Activated CD4-positive, alpha-beta T cell treated with anti-CD3 and anti-CD28 coated beads for 36 hours (primary cell): ENCODE data around the gene KDM3B. TPM values are rescaled to one million over a fixed set of nuclear protein-coding genes. Genes with fewer than 3 reads are reported as not detected.

Source experiments
- ATAC-seq: fragments of 200-7000 bp; cut with Tn5 transposase; one replicate; pipeline ENCODE4 v1.10.0; 2021; ENCODE audit warnings: mild to moderate bottlenecking, moderate library complexity
- CTCF ChIA-PET: fragments of 350-600 bp; sonication (Branson Sonifier 250); formaldehyde crosslinking; loops from one replicate; lab custom pipeline; 2021; ENCODE audit warnings: antibody characterized with exemption; lab: Charles Lee
- POLR2A ChIA-PET: fragments of 350-600 bp; sonication (Branson Sonifier 250); formaldehyde crosslinking; loops from one replicate; lab custom pipeline; 2021; ENCODE audit warnings: antibody characterized with exemption, inconsistent platforms; lab: Charles Lee
- DNase-seq: peaks from one replicate; pipeline ENCODE4 v3.0.0-alpha.2; 2020
- H3K27ac Mint-ChIP-seq: one replicate; pipeline ENCODE4 v1.8.0; 2021; ENCODE audit warnings: mixed read lengths
- H3K27me3 Mint-ChIP-seq: one replicate; pipeline ENCODE4 v1.8.0; 2021; ENCODE audit warnings: mixed read lengths
- H3K36me3 Mint-ChIP-seq: one replicate; pipeline ENCODE4 v1.8.0; 2021; ENCODE audit warnings: low read depth, mixed read lengths
- H3K4me1 Mint-ChIP-seq: one replicate; pipeline ENCODE4 v1.8.0; 2021; ENCODE audit warnings: mixed read lengths
- H3K4me3 Mint-ChIP-seq: one replicate; pipeline ENCODE4 v1.8.0; 2021; ENCODE audit warnings: mild to moderate bottlenecking, moderate library complexity, mixed read lengths
- H3K9me3 Mint-ChIP-seq: one replicate; pipeline ENCODE4 v1.8.0; 2021; ENCODE audit warnings: low read depth, mixed read lengths
- intact Hi-C, 2 experiments: fragments of 100-400 bp; cut with DNase I in 1 of 2; cut with micrococcal nuclease in 1 of 2; formaldehyde crosslinking; loops; one replicate each; pipeline versions ENCODE4 v1.14.2 to v1.15.1; 2022 to 2024; cut with DNase I, micrococcal nuclease
- total RNA-seq, 2 experiments: library from RNA; stranded (reverse); gene quantifications; one replicate each; pipeline ENCODE4 v1.2.3, GENCODE V29; 2021

KDM3B gene
- total RNA-seq, 2 experiments from 2014 or later: 39.0 to 40.9 TPM

DNA sequence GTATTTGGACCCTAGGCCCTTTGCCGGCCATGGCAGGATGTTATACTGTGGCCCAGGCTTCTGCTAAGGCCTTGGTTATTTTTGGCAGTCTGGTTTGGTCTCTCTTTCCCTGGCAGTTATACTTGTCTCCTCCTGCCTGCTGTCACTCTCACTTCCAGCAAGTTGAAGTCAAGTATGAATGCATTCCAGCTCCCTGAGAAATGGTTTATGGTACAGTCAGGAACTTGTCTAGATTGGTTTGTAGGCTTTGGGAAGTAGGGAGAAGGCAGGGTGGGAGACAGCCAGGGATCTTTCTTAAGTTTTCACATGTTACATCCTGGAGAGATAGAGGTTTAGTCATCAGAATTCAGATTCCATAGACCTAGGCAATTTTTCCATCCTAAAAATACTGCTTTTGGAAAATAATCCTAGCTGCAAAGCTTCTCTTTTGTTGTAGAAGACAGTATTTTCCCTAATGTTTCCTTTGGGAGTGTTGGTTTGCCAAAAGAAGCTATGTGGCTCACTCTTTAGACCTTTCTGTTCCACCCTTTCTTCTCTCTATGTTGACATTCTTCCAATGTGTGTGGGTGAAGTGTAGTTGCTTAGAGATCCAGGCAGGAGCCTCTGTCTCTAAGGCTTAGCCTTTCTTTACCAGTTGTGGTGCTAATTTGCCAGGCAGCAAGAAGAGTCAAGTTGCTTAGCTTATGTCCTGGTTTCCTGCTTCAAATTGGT, 2.5 kb upstream of the KDM3B start:
- Mint-ChIP-seq H3K36me3 (peaks cover 40% of the 10 kb centered on the region), H3K27ac (peak overlapping the region; percentile 44)

DNA sequence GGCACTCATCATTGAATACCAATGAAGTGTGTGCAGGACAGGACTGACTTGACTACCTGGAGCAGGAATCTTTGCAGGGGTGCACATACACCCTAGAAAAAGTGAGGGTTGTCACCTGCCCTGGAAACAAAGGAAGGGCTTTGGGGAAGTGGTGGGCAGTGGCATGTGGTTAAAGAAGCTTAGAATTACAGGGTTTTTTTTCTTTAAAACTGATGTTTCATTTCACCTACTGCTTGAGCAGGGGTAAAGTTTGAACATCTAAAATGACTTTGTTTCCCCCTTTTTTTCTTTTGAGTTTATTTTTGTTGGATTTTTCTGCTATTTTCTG, 2.0 kb upstream of the KDM3B start:
- DNase-seq (no peak), ATAC-seq (no peak)
- intact Hi-C loops: loop anchor here in 1 of 2 experiments (5.0 to 10.0 kb wide), 3 partner anchors 844 to 1764 kb away; partner anchors contain the start of genes MATR3, PURA and SIL1
- Mint-ChIP-seq H3K27ac (peak overlapping the region; percentile 44), H3K4me3 (no peak overlapping the region), H3K4me1 (peaks cover 33% of the 10 kb centered on the region), H3K9me3 (peaks cover 10% of the 10 kb centered on the region), H3K27me3 (no peaks in the 10 kb centered on the region), H3K36me3 (peaks cover 35% of the 10 kb centered on the region)
- ChIA-PET POLR2A (interaction anchor here (0.6 to 1.9 kb wide), 2 partner anchors 12 to 28 kb away, joined by 7 to 16 read pairs; partner anchors contain the start of gene FAM53C), CTCF (interaction anchor here (0.7 to 9.0 kb wide), 2 partner anchors 13 to 38 kb away, joined by 3 to 308 read pairs; partner anchors contain the start of genes CDC25C and FAM53C)

More for the DNA sequence above, 2.5 kb upstream of the KDM3B start:
- peaks cover 10% of the 10 kb centered on the region for H3K9me3 Mint-ChIP-seq
- no peak overlapping the region for H3K4me3 Mint-ChIP-seq
- CTCF ChIA-PET: interaction anchor here (0.6 to 9.0 kb wide), 5 partner anchors 8 to 182 kb away, joined by 3 to 308 read pairs (median 3); partner anchors contain the start of genes CDC23, CDC25C and FAM53C
- H3K4me1 Mint-ChIP-seq: peaks cover 28% of the 10 kb centered on the region
- POLR2A ChIA-PET: interaction anchor here (0.6 to 1.9 kb wide), 3 partner anchors 11 to 135 kb away, joined by 3 to 16 read pairs (median 7); partner anchors contain the start of gene FAM53C
- ATAC-seq (no peak), DNase-seq (no peak)
- intact Hi-C loops: loop anchor here in 1 of 2 experiments (5.0 to 10.0 kb wide), 3 partner anchors 845 to 1765 kb away; partner anchors contain the start of genes MATR3, PURA and SIL1
- H3K27me3 Mint-ChIP-seq: no peaks in the 10 kb centered on the region

DNA sequence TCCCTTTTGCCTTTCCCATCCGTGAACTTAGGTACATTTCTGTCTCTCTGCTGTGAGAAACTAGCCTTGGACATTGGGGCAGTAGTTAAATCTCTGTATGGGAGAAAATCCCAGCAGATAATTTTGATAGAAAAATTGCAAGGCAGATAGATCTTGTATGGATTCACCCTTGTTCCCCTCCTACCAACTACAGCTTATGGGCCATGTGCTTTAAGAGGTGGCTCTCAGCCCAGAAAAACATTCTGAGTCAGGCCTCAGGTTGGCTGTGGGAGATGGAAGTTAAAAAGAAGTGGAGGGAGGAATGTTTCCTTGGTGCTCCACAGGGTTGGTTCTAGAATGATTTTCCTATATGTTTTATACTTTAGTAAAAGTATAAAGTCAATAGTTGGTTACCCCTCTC, 1.4 kb upstream of the KDM3B start:
- ChIA-PET CTCF (interaction anchor here (0.7 to 9.0 kb wide), 4 partner anchors 13 to 172 kb away, joined by 3 to 308 read pairs (median 18); partner anchors contain the start of genes BRD8, CDC25C, FAM53C and KIF20A), POLR2A (interaction anchor here (1.9 kb wide), 2 partner anchors 12 to 19 kb away, joined by 15 to 16 read pairs; partner anchors contain the start of genes CDC25C and FAM53C)
- Mint-ChIP-seq H3K4me1 (peaks cover 36% of the 10 kb centered on the region), H3K4me3 (no peak overlapping the region), H3K9me3 (peaks cover 10% of the 10 kb centered on the region), H3K27ac (peak overlapping the region; percentile 44), H3K27me3 (no peaks in the 10 kb centered on the region), H3K36me3 (peaks cover 30% of the 10 kb centered on the region)
- intact Hi-C loops: loop anchor here in 1 of 2 experiments (5.0 to 10.0 kb wide), 3 partner anchors 844 to 1764 kb away; partner anchors contain the start of genes MATR3, PURA and SIL1
- no peak for ATAC-seq
- no peak for DNase-seq

DNA sequence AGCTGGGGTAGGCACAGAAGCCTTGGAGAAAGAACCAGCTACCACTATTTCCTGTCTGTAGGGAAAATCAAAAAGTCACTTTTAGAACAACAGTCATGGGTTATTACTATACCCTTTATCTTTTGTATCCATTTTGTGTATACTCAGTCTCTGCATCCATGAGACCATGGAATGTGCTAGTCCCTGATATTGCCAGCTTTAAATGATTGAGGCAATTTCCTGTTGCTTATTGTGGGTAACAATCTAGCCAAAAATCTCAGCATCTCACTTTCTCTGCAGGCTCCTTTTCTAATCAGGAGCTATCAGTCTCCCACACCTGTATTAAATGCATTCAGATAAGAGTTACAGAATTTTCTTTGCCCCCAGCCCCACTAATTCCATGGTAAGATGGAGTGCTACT, 968 bp upstream of the KDM3B start:
- CTCF ChIA-PET: interaction anchor here (0.6 to 9.0 kb wide), 20 partner anchors 14 to 846 kb away, joined by 3 to 308 read pairs (median 4); partner anchors contain the start of genes BRD8, CDC23, CDC25C and ETF1
- Mint-ChIP-seq H3K9me3 (peaks cover 10% of the 10 kb centered on the region), H3K27me3 (no peaks in the 10 kb centered on the region), H3K4me3 (no peak overlapping the region), H3K27ac (no peak overlapping the region), H3K4me1 (peaks cover 41% of the 10 kb centered on the region), H3K36me3 (peaks cover 27% of the 10 kb centered on the region)
- POLR2A ChIA-PET: interaction anchor here (0.9 to 3.3 kb wide), 6 partner anchors 11 to 192 kb away, joined by 4 to 73 read pairs (median 10); partner anchors contain the start of genes CDC25C, ETF1, FAM53C and KIF20A
- DNase-seq: no peak
- no peak for ATAC-seq
- intact Hi-C loops: loop anchor here in 1 of 2 experiments (5.0 to 10.0 kb wide), 3 partner anchors 843 to 1763 kb away; partner anchors contain the start of genes MATR3, PURA and SIL1

DNA sequence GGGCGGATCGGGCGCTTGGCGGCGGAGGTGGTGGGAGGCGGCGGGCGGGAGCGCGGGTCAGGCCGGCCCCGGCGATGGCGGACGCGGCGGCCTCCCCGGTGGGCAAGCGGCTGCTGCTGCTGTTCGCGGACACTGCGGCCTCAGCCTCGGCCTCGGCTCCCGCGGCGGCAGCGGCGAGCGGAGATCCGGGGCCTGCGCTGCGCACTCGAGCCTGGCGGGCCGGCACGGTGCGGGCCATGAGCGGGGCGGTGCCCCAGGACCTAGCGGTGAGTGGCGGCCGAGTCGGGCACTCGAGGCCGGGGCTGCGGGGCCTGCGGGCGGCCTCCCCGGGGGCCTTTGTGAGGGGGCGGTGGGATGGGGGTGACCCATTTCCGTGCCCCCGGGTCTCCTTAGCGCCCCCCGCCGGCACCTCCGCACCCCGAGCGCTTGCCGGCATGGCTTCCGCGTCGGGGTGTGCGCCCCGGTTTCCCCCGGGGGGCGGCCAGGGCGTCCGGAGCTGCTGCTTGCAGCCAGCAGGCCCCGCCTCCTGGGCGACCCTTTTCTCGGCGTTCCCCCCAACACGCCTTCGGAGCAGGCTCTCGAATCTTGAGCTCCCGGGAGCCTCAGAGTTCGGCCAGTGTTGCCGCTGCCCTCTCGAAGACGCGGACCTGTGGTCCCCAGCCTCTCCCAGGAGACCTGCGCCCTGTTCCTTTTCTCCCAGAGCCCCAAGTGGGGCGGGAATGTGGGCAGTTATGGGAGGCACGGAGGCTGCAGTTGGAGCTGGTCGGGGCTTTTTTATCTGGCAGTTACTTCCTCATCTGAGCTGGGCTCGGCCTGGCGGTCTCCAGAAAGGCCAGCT, 456 bp downstream of the KDM3B start:
- H3K4me1 Mint-ChIP-seq: peaks cover 44% of the 10 kb centered on the region
- H3K27me3 Mint-ChIP-seq: no peaks in the 10 kb centered on the region
- intact Hi-C loops: loop anchor here (1.0 to 10.0 kb wide), 13 partner anchors 14 to 1762 kb away; partner anchors contain the start of genes FAM53C (in 2 of the 2), BRD8 (in 1 of the 2), CDC23 (in 1 of the 2) and CDC25C (in 1 of the 2)
- peak; percentile 45 for ATAC-seq
- DNase-seq: peak; percentile 84
- peaks cover 10% of the 10 kb centered on the region for H3K9me3 Mint-ChIP-seq
- H3K36me3 Mint-ChIP-seq: peaks cover 17% of the 10 kb centered on the region
- H3K4me3 Mint-ChIP-seq: peak overlapping the region; percentile 99
- CTCF ChIA-PET: interaction anchor here (0.5 to 9.0 kb wide), 34 partner anchors 14 to 736 kb away, joined by 3 to 308 read pairs (median 4); partner anchors contain the start of genes BRD8, CDC23, CDC25C and ETF1
- H3K27ac Mint-ChIP-seq: peak overlapping the region; percentile 96
- POLR2A ChIA-PET: interaction anchor here (0.6 to 3.3 kb wide), 11 partner anchors 12 to 482 kb away, joined by 3 to 73 read pairs (median 8); partner anchors contain the start of genes CDC23, CDC25C, EGR1 and ETF1

DNA sequence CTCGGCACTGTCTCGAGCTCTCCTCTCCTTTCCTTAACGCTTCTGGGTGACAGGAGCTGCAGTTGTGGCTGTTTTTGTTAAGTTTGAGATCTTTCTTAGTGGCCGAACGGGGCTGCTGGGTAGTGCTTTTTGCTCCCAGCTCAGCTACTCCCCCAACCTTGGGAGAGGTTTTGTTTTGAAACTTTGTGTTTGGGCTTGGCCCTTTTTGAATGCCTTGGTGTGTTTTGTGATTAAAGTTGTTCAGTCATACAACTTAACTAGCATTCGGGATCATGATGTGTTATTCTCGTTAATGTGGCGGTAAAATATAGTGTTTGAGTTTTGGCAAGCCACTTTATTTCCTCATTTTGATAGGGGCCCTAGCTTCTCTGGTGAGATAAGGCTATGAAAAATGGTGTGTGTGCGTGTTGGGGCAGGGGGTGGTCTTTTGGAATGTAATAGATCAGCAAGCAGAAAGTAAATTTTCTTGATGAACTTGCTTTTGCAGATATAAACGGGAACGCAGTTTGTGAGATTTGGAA, 1.1 kb downstream of the KDM3B start:
- H3K27me3 Mint-ChIP-seq: no peaks in the 10 kb centered on the region
- peak overlapping the region; percentile 99 for H3K4me3 Mint-ChIP-seq
- DNase-seq: no peak
- intact Hi-C loops: loop anchor here (2.0 to 10.0 kb wide), 9 partner anchors 15 to 1761 kb away; partner anchors contain the start of genes BRD8 (in 1 of the 2), FAM13B (in 1 of the 2), FAM53C (in 1 of the 2) and HSPA9 (in 1 of the 2)
- H3K27ac Mint-ChIP-seq: peak overlapping the region; percentile 96
- peaks cover 10% of the 10 kb centered on the region for H3K9me3 Mint-ChIP-seq
- POLR2A ChIA-PET: interaction anchor here (0.7 to 3.3 kb wide), 6 partner anchors 15 to 190 kb away, joined by 3 to 73 read pairs (median 12); partner anchors contain the start of genes CDC23, CDC25C, ETF1 and FAM53C
- H3K4me1 Mint-ChIP-seq: peaks cover 44% of the 10 kb centered on the region
- CTCF ChIA-PET: interaction anchor here (0.5 to 9.0 kb wide), 20 partner anchors 13 to 735 kb away, joined by 3 to 308 read pairs (median 4); partner anchors contain the start of genes BRD8, CDC23, CDC25C and FAM53C
- H3K36me3 Mint-ChIP-seq: peaks cover 15% of the 10 kb centered on the region
- no peak for ATAC-seq

DNA sequence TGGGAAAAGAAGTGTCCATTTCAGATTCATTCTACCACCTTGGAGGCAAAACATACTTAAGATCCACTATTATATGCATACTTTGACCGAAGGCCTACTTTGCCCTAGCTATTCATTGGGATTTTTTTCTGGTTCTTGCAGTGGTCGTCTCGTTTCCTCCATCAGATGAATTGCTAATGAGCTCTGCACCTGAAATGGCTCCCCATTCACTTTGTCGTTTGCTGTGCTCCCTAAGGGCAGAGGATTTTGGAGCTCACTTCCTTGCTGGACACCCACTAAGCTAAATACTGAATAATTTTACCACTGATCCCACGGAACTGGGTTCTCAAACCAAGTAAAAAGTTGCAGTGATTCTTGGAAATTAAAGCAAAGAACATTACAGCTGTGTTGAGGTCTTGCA, 1.9 kb downstream of the KDM3B start:
- H3K27ac Mint-ChIP-seq: peak overlapping the region; percentile 96
- peak overlapping the region; percentile 99 for H3K4me3 Mint-ChIP-seq
- POLR2A ChIA-PET: interaction anchor here (0.7 to 3.3 kb wide), 9 partner anchors 15 to 922 kb away, joined by 3 to 73 read pairs (median 5); partner anchors contain the start of genes CDC23, CDC25C, ETF1 and FAM53C
- no peaks in the 10 kb centered on the region for H3K27me3 Mint-ChIP-seq
- H3K9me3 Mint-ChIP-seq: peaks cover 10% of the 10 kb centered on the region
- peaks cover 44% of the 10 kb centered on the region for H3K4me1 Mint-ChIP-seq
- H3K36me3 Mint-ChIP-seq: peaks cover 15% of the 10 kb centered on the region
- ATAC-seq (no peak), DNase-seq (no peak)
- CTCF ChIA-PET: interaction anchor here (0.7 to 9.0 kb wide), 11 partner anchors 16 to 175 kb away, joined by 3 to 308 read pairs (median 6); partner anchors contain the start of genes BRD8, CDC23, CDC25C and FAM53C
- intact Hi-C loops: loop anchor here (2.0 to 10.0 kb wide), 6 partner anchors 22 to 1760 kb away; partner anchors contain the start of genes BRD8 (in 1 of the 2), KIF20A (in 1 of the 2), MATR3 (in 1 of the 2) and PURA (in 1 of the 2)

DNA sequence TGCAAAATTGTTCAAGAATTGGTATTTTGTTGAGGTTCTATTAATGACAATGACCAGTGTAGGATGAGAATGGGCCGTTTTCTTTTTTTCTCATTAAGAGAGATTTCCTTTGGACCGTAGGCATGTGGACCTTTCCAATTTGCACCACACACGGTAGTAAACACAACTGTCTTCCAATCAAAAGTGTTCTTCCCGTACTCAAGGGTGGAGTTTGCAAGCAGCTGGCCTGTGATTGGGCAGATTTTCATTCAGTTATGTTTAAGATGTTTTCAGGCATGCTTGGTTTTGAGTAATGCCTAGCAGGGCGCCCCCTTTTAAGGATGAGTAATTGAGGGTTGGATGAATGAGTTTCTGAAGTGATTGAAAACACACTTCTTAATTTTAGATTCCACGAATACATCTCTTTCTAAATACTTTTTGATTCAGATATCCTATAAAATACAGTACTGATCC, 2.5 kb downstream of the KDM3B start:
- ChIA-PET POLR2A (interaction anchor here (0.7 to 3.3 kb wide), 9 partner anchors 15 to 921 kb away, joined by 3 to 19 read pairs (median 4); partner anchors contain the start of genes CDC23, CDC25C, ETF1 and FAM53C), CTCF (interaction anchor here (0.6 to 9.0 kb wide), 10 partner anchors 16 to 176 kb away, joined by 3 to 308 read pairs (median 6); partner anchors contain the start of genes BRD8, CDC23, CDC25C and FAM53C)
- H3K9me3 Mint-ChIP-seq: peaks cover 10% of the 10 kb centered on the region
- intact Hi-C loops: loop anchor here (2.0 to 10.0 kb wide), 6 partner anchors 22 to 1760 kb away; partner anchors contain the start of genes BRD8 (in 1 of the 2), KIF20A (in 1 of the 2), MATR3 (in 1 of the 2) and PURA (in 1 of the 2)
- peak; percentile 82 for ATAC-seq
- peak overlapping the region; percentile 96 for H3K27ac Mint-ChIP-seq
- peaks cover 48% of the 10 kb centered on the region for H3K4me1 Mint-ChIP-seq
- H3K27me3 Mint-ChIP-seq: no peaks in the 10 kb centered on the region
- H3K4me3 Mint-ChIP-seq: peak overlapping the region; percentile 99
- peaks cover 15% of the 10 kb centered on the region for H3K36me3 Mint-ChIP-seq
- peak; percentile 80 for DNase-seq

DNA sequence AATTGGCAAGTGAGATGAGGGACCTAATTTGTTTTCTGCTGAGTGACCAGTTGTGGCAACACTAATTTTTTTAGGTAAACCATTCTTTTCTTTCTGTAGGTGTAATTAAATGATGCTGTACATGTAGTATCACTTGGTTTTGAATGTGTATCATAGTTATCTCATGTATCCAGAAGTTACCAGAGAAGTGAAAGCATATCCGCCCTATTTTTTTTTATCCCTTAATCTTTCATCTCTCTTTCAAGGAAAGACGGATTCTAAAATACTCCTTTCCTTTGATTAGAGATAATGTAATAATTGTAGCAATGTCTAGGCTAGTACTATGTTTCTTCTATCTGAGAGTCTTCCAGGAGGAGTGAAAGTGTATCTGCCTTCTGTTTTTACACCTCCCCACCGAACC, 7.1 kb downstream of the KDM3B start:
- Mint-ChIP-seq H3K9me3 (no peaks in the 10 kb centered on the region), H3K27me3 (no peaks in the 10 kb centered on the region), H3K4me3 (no peak overlapping the region), H3K4me1 (peaks cover 43% of the 10 kb centered on the region), H3K27ac (no peak overlapping the region), H3K36me3 (no peaks in the 10 kb centered on the region)
- ChIA-PET POLR2A (interaction anchor here (0.6 kb wide), 1 partner anchor 22 kb away, joined by 3 read pairs; no protein-coding TSS in a partner anchor), CTCF (no interaction called here)
- no peak for ATAC-seq
- intact Hi-C loops: loop anchor here in 1 of 2 experiments (10.0 kb wide), 2 partner anchors 835 to 1755 kb away; partner anchors contain the start of genes PURA and SIL1
- no peak for DNase-seq
